H7 (cell line): ENCODE data around the gene GATB. TPM values are rescaled to one million over a fixed set of nuclear protein-coding genes. Genes with fewer than 3 reads are reported as not detected.

ENCODE experiments used
- DNase-seq: peaks from one replicate; pipeline ENCODE4 v3.0.0; 2012
- H3K27me3 ChIP-seq: 2 replicates; pipeline ENCODE4 v1.6.0; 2011; ENCODE audit warnings: mild to moderate bottlenecking, low read length; ENCODE audit not compliant: control insufficient read depth, insufficient read depth
- H3K36me3 ChIP-seq: replicated peaks from 2 replicates; pipeline ENCODE4 v1.5.1; 2011; ENCODE audit warnings: low read length; ENCODE audit not compliant: control insufficient read depth, insufficient read depth
- H3K4me3 ChIP-seq: 2 replicates; pipeline ENCODE4 v1.5.1; 2011; ENCODE audit warnings: low read depth, mild to moderate bottlenecking, control low read depth, low read length, moderate library complexity; ENCODE audit not compliant: insufficient read depth
- total RNA-seq: library from RNA; depleted of rRNA; stranded (reverse); fragments of >200 nt; shearing (Covaris generic); gene quantifications from 2 replicates; pipeline ENCODE4 v1.2.3, GENCODE V29; 2014

Gene GATB
- total RNA-seq, 1 experiment from 2014 or later = 18.8 TPM

DNA sequence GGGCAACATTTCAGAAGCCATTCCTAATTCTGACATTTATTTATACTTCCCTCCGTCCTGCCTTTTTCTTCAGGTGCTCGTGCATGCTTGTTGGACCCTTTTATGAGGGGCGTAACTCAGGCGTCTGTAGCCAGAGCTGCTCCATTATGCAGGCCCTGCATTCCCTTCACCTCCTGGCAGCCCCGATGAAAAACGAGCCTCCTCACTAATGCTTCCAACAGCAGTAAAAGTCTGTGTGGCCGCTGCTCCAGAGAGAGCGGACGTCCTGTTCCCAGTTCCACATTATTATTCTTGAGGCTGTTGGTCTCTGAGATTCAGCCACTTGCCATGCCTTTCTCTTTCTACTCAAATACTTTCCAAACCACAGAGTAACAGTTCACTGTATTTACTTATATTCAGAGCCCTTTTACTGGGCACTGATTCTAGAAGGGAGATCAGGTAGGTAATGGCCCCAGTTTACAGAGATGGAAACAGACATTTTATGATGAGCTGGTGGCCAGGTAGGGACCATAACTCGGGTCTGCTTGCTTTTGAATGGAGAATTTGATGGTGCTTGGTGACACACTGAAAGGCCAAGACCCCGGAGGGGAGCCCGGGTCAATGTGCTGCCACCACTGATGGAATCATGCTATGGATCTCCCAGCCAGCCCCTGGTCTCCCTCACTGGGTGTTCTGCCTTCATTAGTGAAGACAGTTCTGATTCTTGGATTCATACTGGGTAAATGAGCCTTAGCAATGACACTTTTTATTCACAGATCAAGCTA lies 101.0 kb downstream of the GATB start:
- H3K36me3 ChIP-seq = peaks cover 18% of the 10 kb centered on the region
- DNase-seq = no peak
- no peaks in the 10 kb centered on the region for H3K27me3 ChIP-seq
- no peak overlapping the region for H3K4me3 ChIP-seq

DNA sequence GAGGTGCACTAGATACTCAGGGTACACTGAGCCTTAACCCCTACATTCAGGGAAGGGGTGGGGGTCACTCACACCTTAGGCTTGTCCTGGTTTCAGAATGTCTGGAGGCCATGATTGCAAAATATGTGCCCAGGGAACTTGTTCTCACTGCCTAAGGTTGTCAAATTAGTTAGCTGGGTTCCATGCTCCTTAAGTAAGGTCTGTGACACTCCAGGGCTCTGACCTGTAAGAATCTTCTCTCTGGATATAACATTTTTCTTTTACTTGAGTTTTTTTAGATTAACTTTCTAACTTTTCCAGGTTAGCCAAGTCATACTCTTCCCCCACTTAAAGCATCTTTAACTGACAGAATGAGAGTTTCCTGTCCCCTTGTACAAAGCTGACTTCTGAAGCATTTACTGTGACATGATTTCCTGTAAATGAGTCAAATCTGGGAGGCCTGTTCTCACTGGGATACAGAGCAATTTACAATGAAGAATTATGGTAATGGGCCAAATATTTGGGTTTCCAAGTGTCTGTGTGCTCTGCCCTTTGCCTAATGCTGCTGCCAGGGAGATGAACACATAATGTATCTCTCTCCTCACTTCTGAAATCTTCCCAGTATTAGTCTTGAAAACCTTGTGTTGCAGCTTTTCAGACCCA lies 101.7 kb downstream of the GATB start:
- H3K36me3 ChIP-seq = peaks cover 18% of the 10 kb centered on the region
- no peak overlapping the region for H3K4me3 ChIP-seq
- no peaks in the 10 kb centered on the region for H3K27me3 ChIP-seq
- no peak for DNase-seq

DNA sequence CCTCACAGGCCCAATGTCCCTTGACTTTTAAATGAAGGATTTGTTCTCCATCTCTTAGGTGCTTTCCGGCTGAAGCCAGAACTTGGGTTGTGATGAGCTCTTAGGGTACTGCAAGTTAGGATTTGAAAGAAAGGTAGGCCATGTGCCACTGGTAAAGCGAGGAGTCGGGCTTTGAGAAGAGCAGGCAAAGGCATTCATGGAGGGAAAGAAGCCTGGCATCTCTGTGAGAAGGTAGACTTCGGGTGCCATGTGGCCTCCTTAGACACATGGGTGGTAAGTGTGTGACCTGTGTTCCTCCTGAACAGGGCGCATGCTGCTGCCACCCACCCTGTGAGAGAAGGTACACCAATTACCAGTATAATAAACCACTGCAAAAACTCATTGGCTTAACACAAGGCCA lies 102.9 kb downstream of the GATB start:
- H3K36me3 ChIP-seq = peaks cover 14% of the 10 kb centered on the region
- no peak overlapping the region for H3K4me3 ChIP-seq
- no peaks in the 10 kb centered on the region for H3K27me3 ChIP-seq
- no peak for DNase-seq

DNA sequence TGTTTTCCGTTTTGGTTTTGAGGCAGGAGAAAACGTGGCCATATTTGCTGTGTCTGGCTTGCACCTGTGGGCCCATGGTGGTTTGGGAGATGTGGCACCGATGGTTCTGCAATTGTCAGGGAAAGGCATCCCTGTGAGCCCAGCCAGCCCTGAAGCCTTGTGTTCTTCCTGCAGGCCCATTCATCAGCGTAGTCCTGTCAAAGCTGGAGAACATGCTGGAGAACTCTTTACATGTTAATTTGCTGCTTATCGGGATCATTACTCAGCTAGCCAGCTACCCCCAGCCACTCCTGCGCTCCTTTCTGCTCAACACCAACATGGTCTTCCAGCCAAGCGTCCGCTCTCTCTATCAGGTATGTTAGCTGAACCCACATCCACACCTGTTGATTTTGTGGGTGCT lies 104.7 kb downstream of the GATB start:
- no peak overlapping the region for H3K4me3 ChIP-seq
- H3K36me3 ChIP-seq = peaks cover 12% of the 10 kb centered on the region
- DNase-seq = no peak
- H3K27me3 ChIP-seq = no peaks in the 10 kb centered on the region

DNA sequence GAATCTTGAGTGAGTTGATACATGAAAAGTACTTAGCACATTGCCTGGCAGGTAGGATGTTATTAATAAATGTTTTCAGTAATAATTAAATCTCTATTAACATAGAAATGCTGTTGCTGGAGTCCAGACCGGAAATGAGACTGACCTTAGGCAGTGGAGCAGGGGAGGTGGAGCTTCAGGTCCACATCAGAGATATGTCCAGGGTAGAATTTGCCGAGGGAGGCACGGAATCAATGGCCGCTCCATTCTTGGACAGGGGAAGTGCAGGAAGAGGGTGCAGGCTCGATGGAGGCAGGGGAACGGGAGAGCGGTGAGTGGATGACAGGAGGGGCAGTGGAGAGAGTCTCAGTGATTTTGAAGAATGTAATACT lies 107.3 kb downstream of the GATB start:
- no peak for DNase-seq

DNA sequence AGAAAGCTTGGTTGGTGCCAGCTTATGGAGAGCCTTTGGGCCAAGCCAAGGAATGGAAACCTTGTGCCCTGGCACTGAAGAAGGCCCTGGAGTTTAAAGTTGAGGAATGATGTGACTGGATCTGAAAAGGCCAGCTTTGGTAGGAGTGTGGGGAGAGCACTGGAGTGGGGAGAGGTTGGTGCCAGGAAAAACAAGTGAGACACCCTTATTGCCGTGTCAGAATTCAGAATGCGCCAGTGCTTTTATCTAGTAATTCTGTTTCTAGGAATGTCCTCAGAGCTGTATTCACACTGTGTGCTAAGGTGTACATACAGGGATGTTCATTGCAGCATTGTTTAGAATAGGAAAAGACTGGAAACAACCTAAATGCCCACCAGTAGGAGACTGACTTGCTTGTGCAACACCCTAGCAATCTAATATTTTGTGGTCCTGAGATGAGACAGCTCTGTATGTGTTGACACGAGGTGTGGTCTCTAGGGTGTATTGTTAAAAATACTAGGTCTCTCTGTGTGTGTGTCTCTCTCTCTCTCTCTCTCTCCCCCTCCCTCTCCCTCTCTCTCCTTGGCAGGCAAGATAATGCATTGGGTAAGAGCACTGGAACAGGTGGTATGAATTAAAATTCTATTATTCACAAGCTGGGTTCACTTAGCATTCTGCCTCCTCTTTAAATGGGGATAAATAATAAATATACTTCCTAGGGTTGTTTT lies 107.8 kb downstream of the GATB start:
- H3K36me3 ChIP-seq = peaks cover 12% of the 10 kb centered on the region
- no peak overlapping the region for H3K4me3 ChIP-seq
- no peak for DNase-seq
- no peaks in the 10 kb centered on the region for H3K27me3 ChIP-seq

More for the DNA sequence above, 107.3 kb downstream of the GATB start:
- Histone ChIP-seq H3K27me3 (no peaks in the 10 kb centered on the region), H3K4me3 (no peak overlapping the region), H3K36me3 (peaks cover 14% of the 10 kb centered on the region)

DNA sequence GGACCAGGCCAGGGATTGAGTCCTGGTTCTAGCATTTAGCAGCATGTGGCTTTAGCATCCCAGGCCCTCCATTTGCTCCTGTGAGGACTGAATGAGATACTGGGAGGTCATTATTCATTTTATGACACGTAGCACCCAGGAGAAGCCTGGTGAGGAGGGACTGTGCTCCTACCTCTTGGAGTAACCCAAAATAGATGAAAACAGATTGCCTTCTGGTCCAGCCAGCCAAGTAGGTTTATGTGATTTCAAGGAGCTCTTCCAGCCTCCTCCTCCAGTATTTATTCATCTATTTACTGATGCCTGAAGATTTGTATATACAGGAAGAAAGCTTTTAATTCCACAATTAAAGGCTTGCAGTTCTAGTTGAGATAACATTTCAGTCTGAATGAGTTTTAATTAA lies 109.3 kb downstream of the GATB start:
- H3K27me3 ChIP-seq = no peaks in the 10 kb centered on the region
- H3K4me3 ChIP-seq = no peak overlapping the region
- peaks cover 2% of the 10 kb centered on the region for H3K36me3 ChIP-seq
- DNase-seq = no peak

DNA sequence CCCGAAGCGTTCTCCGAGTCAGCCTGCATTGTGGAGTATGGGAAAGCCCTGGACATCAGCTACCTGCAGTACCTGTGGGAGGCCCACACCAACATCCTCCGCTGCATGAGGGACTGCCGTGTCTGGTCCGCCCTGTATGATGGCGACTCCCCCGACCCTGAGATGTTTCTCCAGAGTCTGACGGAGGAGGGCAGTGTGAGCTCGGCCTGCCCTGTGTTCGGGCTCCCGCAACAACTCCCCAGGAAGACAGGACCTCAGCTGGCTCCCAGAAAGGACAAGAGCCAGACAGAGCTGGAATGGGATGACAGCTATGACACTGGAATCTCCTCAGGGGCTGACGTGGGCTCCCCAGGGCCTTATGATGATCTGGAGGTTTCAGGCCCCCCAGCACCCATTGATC lies 111.3 kb downstream of the GATB start:
- peaks cover 2% of the 10 kb centered on the region for H3K36me3 ChIP-seq
- H3K4me3 ChIP-seq = no peak overlapping the region
- no peak for DNase-seq
- no peaks in the 10 kb centered on the region for H3K27me3 ChIP-seq

DNA sequence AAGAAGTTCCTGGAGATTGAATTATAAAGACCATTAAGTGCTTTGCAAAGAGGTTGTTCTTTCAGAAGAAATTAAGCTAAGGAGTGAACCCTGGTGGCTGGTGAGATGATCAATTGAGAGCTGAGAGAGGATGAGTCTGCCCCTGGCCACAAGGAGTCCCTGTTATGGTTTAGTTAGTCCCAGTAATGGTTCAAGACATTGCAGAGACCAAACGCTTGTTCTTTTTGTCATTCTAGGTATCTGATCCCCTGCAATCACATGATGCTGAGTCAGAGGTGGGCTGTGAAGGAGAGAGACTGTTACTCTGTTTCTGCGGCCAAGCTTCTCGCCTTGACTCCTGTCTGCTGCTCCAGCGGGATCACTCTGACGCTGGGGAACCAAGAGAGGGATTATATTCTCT lies 114.5 kb downstream of the GATB start:
- DNase-seq = no peak
- peaks cover 2% of the 10 kb centered on the region for H3K36me3 ChIP-seq
- H3K27me3 ChIP-seq = no peaks in the 10 kb centered on the region
- H3K4me3 ChIP-seq = no peak overlapping the region

DNA sequence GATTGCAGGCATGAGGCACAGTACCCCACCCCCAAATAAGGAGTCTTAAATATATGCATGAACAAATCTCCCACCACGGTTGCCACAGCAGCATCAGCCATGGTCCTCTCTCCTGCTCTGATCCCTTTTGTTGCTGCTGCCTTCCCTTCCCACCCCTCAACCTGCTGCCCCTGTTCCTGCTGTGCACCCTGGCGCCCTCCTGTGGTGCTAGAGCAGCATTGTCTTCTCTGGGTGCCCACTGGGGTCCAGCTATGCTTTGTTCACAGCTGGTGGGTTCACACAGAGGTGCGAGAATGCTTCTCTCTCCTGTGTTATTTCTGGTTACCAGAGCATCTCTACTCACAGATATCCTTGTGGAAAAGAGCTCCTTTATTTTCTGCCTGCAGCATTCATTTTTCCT lies 116.2 kb downstream of the GATB start:
- Histone ChIP-seq H3K27me3 (no peaks in the 10 kb centered on the region), H3K36me3 (no peaks in the 10 kb centered on the region; the same call in 1 of the 2 replicates), H3K4me3 (no peak overlapping the region)
- DNase-seq = peak; percentile 54

DNA sequence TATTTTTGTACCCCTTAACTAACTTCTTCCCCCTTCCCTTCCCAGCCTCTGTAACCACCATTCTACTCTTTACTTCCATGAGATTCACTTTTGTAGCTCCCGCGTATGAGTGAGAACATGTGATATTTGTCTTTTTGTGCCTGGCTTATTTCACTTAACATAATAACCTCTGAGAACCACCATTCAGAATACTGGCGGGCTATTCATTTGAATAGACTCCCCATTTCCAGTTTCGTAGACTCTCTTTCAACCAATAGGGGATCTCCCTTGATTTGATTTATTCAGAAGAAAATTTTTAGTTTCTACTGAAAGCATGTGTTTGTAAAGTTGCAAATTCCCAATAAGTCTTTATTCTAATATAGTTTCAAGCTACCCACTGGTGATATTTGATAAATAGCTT lies 117.2 kb downstream of the GATB start:
- Histone ChIP-seq H3K36me3 (no peaks in the 10 kb centered on the region; the same call in none of the 2 replicates), H3K4me3 (no peak overlapping the region), H3K27me3 (no peaks in the 10 kb centered on the region)
- DNase-seq = no peak

DNA sequence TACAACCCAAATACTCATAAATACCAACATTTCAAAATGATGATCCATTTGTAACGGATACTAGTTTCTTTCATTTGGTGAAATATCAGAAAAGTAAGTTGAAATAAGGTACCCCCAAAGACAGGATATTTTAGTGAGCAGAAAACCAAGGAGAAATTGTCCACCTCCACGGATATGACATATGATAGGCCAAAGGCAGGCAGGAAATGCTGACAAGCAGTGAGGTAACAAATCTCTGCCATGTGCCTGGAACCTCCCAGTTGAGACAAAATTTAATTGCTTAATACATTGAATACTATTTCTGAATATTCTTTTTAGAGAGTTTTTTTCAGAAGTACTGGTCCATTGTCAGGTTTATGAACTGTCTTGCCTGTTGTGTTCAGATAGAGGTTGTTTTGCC lies 118.8 kb downstream of the GATB start:
- Histone ChIP-seq H3K4me3 (no peak overlapping the region), H3K36me3 (no peaks in the 10 kb centered on the region; the same call in none of the 2 replicates), H3K27me3 (no peaks in the 10 kb centered on the region)
- DNase-seq = no peak

DNA sequence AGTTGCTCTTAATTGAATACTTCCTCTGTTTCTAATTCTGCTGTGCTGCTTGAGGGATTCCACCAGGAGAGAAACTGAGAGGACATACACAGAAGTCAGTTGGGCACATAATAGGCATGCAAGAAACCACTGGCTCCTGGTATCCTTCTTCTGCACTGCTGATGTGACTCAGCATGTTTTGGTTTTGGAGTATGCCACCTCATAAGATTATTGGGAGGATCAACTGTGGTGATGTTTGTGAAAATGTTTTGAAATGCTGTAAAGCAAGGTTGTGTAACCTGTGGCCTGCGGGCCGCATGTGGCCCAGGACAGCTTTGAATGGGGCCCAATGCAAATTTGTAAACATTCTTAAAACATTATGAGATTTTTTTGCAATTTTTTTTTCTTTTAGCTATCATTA lies 119.6 kb downstream of the GATB start:
- no peak for DNase-seq
- H3K27me3 ChIP-seq = no peaks in the 10 kb centered on the region
- no peaks in the 10 kb centered on the region; the same call in 1 of the 2 replicates for H3K36me3 ChIP-seq
- H3K4me3 ChIP-seq = no peak overlapping the region

DNA sequence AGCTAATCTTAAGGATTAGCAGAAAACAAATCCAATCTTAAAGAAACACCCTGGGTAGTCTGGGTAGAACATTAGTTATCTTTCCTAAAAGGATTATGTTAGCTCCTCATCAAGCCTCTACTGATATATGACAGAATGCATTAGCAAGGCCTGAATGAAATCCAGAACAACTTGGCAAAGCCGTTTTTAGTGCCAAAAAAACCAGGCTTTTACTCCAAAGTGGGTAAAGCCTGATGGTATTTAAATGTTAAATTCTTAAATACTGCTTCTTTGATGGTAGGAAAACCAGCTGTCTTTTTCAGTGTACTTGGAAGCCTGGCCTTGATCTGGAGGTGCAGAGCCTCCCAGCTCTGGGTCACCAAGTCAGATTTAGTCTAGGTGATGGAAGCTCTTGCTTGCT lies 120.4 kb downstream of the GATB start:
- no peaks in the 10 kb centered on the region; the same call in 1 of the 2 replicates for H3K36me3 ChIP-seq
- no peak for DNase-seq

DNA sequence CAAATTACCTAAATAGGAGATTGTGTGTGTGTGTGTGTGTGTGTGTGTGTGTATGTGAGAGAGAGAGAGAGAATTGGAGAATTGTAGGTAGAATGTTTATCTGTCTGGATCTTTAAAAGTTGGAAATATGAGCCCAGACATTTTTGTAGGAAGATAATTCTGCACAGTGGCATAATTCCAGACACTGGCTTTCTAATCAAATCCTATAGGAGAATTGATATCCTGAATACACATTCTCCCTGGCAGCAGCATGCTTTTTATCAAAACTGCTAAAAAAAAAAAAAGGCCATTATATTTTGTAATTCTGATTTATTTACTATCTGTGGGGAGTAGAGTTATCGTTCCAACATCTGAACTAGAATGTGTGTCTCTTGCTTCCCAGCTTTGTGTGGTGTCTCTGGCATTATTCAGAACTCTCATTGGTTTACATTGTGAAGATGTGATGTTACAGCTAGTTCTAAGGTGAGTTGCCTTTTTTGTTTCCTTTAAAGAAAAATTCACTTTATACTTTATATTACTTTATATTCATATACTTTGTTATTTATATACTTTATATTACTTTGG lies 122.4 kb downstream of the GATB start:
- no peaks in the 10 kb centered on the region; the same call in 1 of the 2 replicates for H3K36me3 ChIP-seq
- DNase-seq = no peak
- H3K4me3 ChIP-seq = no peak overlapping the region
- no peaks in the 10 kb centered on the region for H3K27me3 ChIP-seq

More for the DNA sequence above, 120.4 kb downstream of the GATB start:
- no peaks in the 10 kb centered on the region for H3K27me3 ChIP-seq
- H3K4me3 ChIP-seq = no peak overlapping the region
